NB4 (cell line): ENCODE results near the gene ADPRM.

Source experiments
- POLR2A ChIP-seq: IDR thresholded peaks from 2 replicates; pipeline ENCODE4 v1.6.1; 2011; ENCODE audit warnings: mild to moderate bottlenecking; ENCODE audit not compliant: insufficient read length; ENCODE audit errors: extremely low read depth
- TF ChIP-seq, protein P1 (sequence below): IDR thresholded peaks from one replicate; pipeline ENCODE4 v1.5.1; 2012; ENCODE audit warnings: low read depth, low read length
- TF ChIP-seq, protein P2 (sequence below): IDR thresholded peaks from 2 replicates; pipeline ENCODE4 v1.6.1; 2011; ENCODE audit warnings: low read depth, low read length

DNA sequence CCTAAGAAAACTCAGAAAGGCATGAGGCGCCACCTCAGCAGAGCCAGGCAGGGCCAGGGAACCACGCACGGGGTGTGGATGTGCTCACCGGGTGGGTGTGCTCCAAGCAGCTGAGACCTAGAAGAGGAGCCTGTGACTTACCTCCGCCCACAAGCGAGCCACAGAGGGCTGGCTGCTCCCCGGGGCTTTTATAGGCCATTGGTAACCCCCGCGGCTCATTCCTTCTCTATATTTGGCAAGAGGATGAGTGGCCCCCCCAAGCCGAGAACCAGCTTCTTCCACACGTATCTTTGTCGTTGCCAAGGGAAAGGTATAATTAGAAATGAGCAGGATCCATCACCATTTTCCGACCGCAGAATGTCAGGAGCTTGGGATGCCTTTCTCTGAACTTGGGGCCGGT is 40.2 kb upstream of the ADPRM start, which contains the start of gene MYH3:
- TF ChIP-seq POLR2A = no peak
- TF ChIP-seq, protein P1, sequence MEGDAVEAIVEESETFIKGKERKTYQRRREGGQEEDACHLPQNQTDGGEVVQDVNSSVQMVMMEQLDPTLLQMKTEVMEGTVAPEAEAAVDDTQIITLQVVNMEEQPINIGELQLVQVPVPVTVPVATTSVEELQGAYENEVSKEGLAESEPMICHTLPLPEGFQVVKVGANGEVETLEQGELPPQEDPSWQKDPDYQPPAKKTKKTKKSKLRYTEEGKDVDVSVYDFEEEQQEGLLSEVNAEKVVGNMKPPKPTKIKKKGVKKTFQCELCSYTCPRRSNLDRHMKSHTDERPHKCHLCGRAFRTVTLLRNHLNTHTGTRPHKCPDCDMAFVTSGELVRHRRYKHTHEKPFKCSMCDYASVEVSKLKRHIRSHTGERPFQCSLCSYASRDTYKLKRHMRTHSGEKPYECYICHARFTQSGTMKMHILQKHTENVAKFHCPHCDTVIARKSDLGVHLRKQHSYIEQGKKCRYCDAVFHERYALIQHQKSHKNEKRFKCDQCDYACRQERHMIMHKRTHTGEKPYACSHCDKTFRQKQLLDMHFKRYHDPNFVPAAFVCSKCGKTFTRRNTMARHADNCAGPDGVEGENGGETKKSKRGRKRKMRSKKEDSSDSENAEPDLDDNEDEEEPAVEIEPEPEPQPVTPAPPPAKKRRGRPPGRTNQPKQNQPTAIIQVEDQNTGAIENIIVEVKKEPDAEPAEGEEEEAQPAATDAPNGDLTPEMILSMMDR = no peak
- TF ChIP-seq, protein P2, sequence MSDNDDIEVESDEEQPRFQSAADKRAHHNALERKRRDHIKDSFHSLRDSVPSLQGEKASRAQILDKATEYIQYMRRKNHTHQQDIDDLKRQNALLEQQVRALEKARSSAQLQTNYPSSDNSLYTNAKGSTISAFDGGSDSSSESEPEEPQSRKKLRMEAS = no peak
